Measurements from ENCODE around the gene VTI1A.

DNA sequence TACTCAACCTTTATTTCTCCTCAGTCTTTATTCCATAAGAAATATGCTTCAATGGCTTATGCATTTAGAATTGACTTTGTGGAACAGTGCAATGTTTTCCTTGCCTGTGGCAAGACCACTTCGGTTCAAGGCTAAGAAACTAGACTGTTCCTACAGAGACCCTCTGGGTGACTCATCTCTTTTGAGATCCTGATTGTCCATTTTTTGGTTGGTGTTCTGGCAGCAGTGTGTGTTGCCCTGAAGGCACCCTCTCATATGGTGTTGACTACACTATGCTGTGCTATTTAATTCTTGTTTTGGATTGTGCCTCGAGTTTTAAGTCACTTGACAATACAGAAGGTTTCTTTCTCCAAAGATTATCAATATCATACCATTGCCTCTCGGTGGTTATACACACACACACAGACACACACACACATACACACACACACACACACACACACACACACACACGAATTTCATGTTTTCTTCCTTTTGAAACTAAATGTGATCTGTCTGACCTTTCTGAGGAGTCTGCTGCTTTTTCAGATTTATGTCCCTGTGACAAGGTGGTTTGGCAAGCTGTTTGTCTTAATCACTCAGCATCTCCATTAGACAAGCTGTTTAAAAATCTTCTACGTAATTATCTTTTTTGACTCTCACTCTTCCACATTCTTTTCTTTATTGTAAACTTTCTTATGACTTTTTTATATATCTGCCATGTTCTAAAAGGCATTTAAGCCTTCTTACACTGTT is 187.2 kb downstream of the VTI1A start:
- TF ChIP-seq EZH2 (IDR thresholded peaks at IDR 0.05) (no peak), POLR2AphosphoS5 (IDR thresholded peaks at IDR 0.05; ENCODE audit: borderline replicate concordance, low read depth, low read length) (no peak)

All from SK-N-MC (cell line).